BLaER1 treated with 17β-estradiol and CSF1 and Interleukin-3, amounts not matched to agents 10 nM and 100 nM (cell line): ENCODE results near the gene CISD2.
"Not testable (repeated sequence)": the region's sequence is repeated elsewhere in the genome, so short reads cannot be mapped to it uniquely, and the experiment has no call there.

ENCODE experiments used
- H3K27ac ChIP-seq, 11 experiments: shearing (Covaris generic); formaldehyde crosslinking; 2 replicates each; pipeline ENCODE4 v1.8.1; 2022
- H3K27me3 ChIP-seq, 11 experiments: shearing (Covaris generic); formaldehyde crosslinking; 2 replicates each; pipeline ENCODE4 v1.8.1; 2022
- H3K36me3 ChIP-seq, 11 experiments: shearing (Covaris generic); formaldehyde crosslinking; 2 replicates each; pipeline ENCODE4 v1.8.1; 2022
- H3K4me1 ChIP-seq, 10 experiments: shearing (Covaris generic); formaldehyde crosslinking; 2 replicates each; pipeline ENCODE4 v1.8.1; 2022
- H3K4me2 ChIP-seq, 11 experiments: shearing (Covaris generic); formaldehyde crosslinking; 2 replicates each; pipeline ENCODE4 v1.8.1; 2022
- H3K4me3 ChIP-seq, 10 experiments: shearing (Covaris generic); formaldehyde crosslinking; 2 replicates each; pipeline ENCODE4 v1.8.1; 2022
- H3K9ac ChIP-seq, 11 experiments: shearing (Covaris generic); formaldehyde crosslinking; 2 replicates each; pipeline ENCODE4 v1.8.1; 2022
- H3K9me3 ChIP-seq, 11 experiments: shearing (Covaris generic); formaldehyde crosslinking; replicated peaks in 1 of 11; 2 replicates each; pipeline ENCODE4 v1.8.1; 2022
- H4K20me1 ChIP-seq, 11 experiments: shearing (Covaris generic); formaldehyde crosslinking; 2 replicates each; pipeline ENCODE4 v1.8.1; 2022
- Cebpa-rat ChIP-seq, 11 experiments: shearing (Covaris generic); IDR thresholded peaks; 2 replicates each; pipeline ENCODE4 v1.8.1; 2022

The CISD2 gene

DNA sequence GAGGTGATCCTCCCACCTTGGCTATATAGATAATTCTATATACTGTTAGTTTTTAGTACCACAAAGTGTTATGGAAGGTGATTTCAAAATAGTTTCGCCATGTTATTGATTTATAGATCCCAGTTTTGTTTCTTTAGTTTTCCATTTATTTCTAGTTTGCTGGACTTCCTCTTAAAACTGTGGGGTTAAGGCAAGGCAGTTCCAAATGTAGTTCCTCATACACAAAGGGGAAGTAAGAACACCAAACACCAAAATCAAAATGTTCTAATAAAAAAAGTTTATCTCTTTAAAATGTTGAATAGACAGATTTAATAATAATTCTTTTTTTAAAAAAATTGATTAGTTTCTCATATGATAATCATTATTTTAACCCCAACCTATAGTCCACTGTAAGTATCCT, 6.8 kb upstream of the CISD2 start:
- Histone ChIP-seq H3K4me3 (peak overlapping the region in 1 of 10 experiments; percentile 13; a peak in 1 of 20 replicates), H4K20me1 (no peaks in the 10 kb centered on the region), H3K9ac (peak overlapping the region in 1 of 11 experiments; percentile 52; a peak in 1 of 22 replicates), H3K27me3 (no peaks in the 10 kb centered on the region), H3K4me1 (peaks cover 7 to 57% (median 10%) of the 10 kb centered on the region in 10 experiments; a peak in 16 of 20 replicates), H3K4me2 (peak overlapping the region in 5 of 11 experiments; percentile 24 to 86 (median 65); a peak in 9 of 22 replicates), H3K9me3 (peaks cover 25 to 63% (median 51%) of the 10 kb centered on the region in 11 experiments), H3K36me3 (peaks cover 7 to 50% (median 35%) of the 10 kb centered on the region in 11 experiments; a peak in 20 of 22 replicates), H3K27ac (peak overlapping the region in 3 of 11 experiments; percentile 34 to 53 (median 48); a peak in 3 of 22 replicates)
- TF ChIP-seq Cebpa-rat (IDR thresholded peaks at IDR 0.05), result no peak

DNA sequence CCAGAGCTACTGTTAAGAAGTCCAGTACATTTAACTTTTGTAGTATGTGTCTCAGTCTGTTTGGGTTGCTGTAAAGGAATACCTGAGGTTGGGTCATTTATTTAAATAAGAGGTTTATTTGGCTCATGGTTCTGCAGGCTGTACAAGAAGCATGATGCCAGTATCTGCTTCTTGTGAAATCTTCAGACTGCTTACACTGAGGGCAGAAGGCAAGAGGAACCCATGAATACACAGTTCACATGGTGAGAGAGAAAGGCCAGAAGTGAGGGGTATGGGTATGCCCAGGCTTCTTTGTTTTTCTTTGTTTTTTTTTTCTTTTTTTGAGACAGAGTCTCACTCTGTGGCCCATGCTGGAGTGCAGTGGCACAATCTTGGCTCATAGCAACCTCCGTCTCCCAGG, 6.0 kb upstream of the CISD2 start:
- peaks cover 14 to 64% (median 17%) of the 10 kb centered on the region in 10 experiments for H3K4me1 ChIP-seq
- H3K36me3 ChIP-seq, result peaks cover 7 to 50% (median 35%) of the 10 kb centered on the region in 11 experiments; a peak in 20 of 22 replicates
- H4K20me1 ChIP-seq, result no peaks in the 10 kb centered on the region
- peaks cover 25 to 59% (median 49%) of the 10 kb centered on the region in 11 experiments for H3K9me3 ChIP-seq
- peak overlapping the region in 3 of 11 experiments; percentile 53 to 86 (median 76); a peak in 5 of 22 replicates for H3K4me2 ChIP-seq
- no peak for TF ChIP-seq Cebpa-rat (IDR thresholded peaks at IDR 0.05)
- H3K9ac ChIP-seq, result no peak overlapping the region; a peak in 1 of 22 replicates
- H3K27me3 ChIP-seq, result no peaks in the 10 kb centered on the region
- peak overlapping the region in 3 of 11 experiments; percentile 30 to 46 (median 34); a peak in 6 of 22 replicates for H3K27ac ChIP-seq
- no peak overlapping the region; a peak in 1 of 20 replicates for H3K4me3 ChIP-seq

DNA sequence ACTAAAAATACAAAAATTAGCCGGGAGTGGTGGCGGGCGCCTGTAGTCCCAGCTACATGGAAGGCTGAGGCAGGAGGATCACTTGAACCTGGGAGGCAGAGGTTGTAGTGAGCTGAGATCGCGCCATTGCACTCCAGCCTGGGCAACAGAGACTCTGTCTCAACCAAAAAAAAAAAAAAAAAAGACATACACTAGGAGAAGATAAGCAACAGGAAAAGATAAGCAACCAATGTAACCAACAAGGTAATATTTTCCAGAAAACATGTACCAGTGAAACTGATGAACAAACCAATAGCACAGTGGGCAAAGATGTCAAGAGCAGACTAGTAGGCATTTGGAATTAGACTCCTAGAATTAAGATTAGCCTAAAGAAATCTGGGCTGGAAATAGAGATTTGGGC, 3.5 kb upstream of the CISD2 start:
- not testable (repeated sequence) for H4K20me1 ChIP-seq, H3K27me3 ChIP-seq, H3K9ac ChIP-seq, H3K27ac ChIP-seq, H3K4me3 ChIP-seq
- Histone ChIP-seq H3K4me1 (peaks cover 21 to 69% (median 29%) of the 10 kb centered on the region in 10 experiments), H3K36me3 (peaks cover 0 to 37% (median 24%) of the 10 kb centered on the region in 11 experiments; a peak in 18 of 22 replicates), H3K4me2 (peak overlapping the region in 2 of 11 experiments; percentile 85 to 91; a peak in 1 of 22 replicates), H3K9me3 (peaks cover 1 to 33% (median 24%) of the 10 kb centered on the region in 11 experiments; a peak in 21 of 22 replicates)

DNA sequence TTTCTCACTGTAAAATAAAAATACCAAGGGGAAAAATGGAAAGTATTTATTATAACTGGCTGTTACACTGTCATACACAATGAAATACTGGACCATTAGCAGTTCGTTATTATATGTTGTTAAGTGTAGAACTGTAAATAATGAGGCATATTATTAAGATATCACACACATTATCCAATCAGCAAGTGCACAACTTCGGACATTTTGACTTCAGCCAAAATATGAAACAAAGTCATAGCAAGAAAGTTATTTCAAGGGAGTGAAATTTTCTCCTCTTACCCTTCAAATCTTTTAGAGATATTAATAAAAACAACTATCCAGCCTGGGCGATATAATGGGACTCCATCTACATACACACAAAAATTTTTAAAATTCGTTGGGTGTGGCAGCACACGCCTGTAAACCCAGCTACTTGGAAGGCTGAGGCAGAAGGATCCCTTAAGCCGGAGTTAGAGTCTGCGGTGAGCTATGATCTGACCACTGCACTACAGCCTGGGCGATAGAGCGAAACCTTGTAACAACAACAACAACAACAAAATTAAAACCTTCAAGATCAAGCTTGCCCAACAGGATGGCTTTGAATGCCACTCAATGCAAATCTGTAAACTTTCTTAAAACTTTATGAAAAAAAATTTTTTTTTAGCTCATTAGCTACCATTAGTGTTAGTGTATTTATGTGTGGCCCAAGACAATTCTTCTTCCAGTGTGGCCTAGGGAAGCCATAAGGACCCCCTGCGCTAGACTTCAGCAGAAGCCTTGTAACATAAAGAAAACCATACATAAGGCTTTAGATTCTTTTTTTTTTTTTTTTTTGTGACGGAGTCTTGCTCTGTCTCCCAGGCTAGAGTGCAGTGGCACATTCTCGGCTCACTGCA, 1.3 kb upstream of the CISD2 start:
- Histone ChIP-seq H4K20me1 (peaks cover 0 to 4% (median 0%) of the 10 kb centered on the region in 11 experiments; a peak in 1 of 22 replicates), H3K27me3 (no peaks in the 10 kb centered on the region), H3K36me3 (peaks cover 0 to 28% (median 16%) of the 10 kb centered on the region in 11 experiments; a peak in 13 of 22 replicates), H3K9me3 (peaks cover 0 to 18% (median 10%) of the 10 kb centered on the region in 11 experiments; a peak in 11 of 22 replicates), H3K27ac (peak overlapping the region; percentile 77 to 95 (median 92)), H3K4me3 (peak overlapping the region; percentile 59 to 78 (median 72)), H3K4me1 (peaks cover 26 to 69% (median 40%) of the 10 kb centered on the region in 10 experiments), H3K9ac (peak overlapping the region; percentile 80 to 93 (median 90)), H3K4me2 (peak overlapping the region; percentile 78 to 91 (median 86))
- no peak for TF ChIP-seq Cebpa-rat (IDR thresholded peaks at IDR 0.05)

DNA sequence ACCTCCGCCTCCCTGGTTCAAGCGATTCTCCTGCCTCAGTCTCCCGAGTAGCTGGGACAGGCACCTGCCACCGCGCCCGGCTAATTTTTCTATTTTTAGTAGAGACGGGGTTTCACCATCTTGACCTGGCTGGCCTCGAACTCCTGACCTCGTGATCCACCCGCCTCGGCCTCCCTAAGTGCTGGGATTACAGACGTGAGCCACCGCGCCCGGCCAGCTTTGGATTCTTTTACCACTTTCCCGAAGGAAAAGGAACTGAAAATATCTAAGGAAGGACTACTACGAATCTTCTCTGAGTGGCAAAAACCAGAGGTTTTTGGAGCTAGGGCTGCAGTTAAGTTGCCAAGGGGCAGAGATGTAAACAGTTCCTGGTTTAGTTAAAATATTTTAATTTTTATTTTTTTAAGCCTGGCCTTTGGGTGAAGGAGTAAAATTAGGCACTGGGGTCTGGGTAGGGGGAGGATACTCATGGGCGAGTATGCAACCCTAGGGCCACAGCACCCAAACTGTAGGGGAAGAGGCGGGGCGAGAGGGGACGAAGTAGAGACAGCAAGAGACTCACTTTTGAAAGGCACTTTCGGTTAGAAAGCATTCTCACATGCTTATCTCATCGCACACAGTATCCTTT, 525 bp upstream of the CISD2 start:
- Histone ChIP-seq H3K9ac (peak overlapping the region; percentile 80 to 93 (median 90)), H3K27ac (peak overlapping the region; percentile 77 to 95 (median 92)), H3K4me2 (peak overlapping the region; percentile 78 to 91 (median 86)), H4K20me1 (peaks cover 0 to 10% (median 0%) of the 10 kb centered on the region in 11 experiments; a peak in 1 of 22 replicates), H3K36me3 (peaks cover 6 to 28% (median 20%) of the 10 kb centered on the region in 11 experiments), H3K4me1 (peaks cover 22 to 61% (median 40%) of the 10 kb centered on the region in 10 experiments), H3K9me3 (peaks cover 0 to 17% (median 9%) of the 10 kb centered on the region in 11 experiments; a peak in 17 of 22 replicates), H3K4me3 (peak overlapping the region; percentile 59 to 78 (median 72)), H3K27me3 (no peaks in the 10 kb centered on the region)
- TF ChIP-seq Cebpa-rat (IDR thresholded peaks at IDR 0.05), result no peak

DNA sequence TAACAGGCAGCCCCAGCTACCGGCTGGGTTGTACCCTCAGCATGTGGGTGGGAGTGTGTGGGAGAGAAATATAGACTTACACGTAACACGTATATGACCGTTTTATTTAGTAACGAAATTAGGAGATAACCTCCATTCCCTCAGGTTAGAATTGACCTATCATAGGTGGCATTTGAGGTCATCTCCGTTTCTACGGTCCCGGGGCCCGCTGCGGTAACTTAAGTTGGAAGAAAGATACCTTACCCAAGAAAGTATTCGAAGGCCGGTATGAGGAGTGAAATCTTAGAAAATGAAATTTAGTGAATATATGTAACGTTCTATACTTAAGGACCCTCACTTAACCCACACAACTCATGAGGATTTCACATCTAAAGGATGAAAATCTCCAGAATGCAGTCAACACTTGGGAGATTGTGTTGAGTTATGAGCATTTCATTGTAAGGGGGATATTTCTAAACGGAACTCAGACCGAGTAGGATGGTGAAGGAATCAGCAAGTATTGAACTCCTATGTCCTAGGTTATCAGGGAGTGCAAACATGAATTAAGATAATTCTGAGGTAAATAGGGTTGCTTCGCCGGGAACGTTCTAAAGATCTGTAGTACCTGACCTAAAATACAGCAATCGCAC, 891 bp downstream of the CISD2 start:
- Histone ChIP-seq H3K36me3 (peaks cover 18 to 34% (median 28%) of the 10 kb centered on the region in 11 experiments), H3K4me2 (peak overlapping the region; percentile 78 to 97 (median 86)), H4K20me1 (peaks cover 0 to 10% (median 0%) of the 10 kb centered on the region in 11 experiments; a peak in 1 of 22 replicates), H3K27me3 (no peaks in the 10 kb centered on the region), H3K9ac (peak overlapping the region; percentile 80 to 93 (median 90)), H3K27ac (peak overlapping the region; percentile 77 to 95 (median 92)), H3K4me1 (peaks cover 22 to 48% (median 40%) of the 10 kb centered on the region in 10 experiments), H3K4me3 (peak overlapping the region; percentile 59 to 78 (median 72)), H3K9me3 (peaks cover 7 to 27% (median 21%) of the 10 kb centered on the region in 11 experiments)
- no peak for TF ChIP-seq Cebpa-rat (IDR thresholded peaks at IDR 0.05)

DNA sequence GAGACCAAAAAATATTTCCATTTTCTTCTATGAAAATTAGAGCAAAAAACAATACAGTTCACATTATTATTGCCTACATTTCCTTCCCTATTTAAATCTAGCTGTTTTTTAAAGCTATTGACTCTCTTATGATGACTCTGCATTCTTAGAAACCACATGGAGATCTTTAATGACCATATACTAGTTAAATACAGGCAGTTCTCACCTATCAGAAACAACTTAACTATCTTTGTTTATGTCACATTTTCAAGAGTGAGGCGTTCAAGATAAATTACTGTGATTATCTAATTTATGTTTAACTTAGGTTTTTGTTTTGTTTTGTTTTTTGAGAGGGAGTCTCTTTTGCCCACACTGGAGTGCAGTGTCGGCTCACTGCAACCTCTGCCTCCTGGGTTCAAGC, 3.0 kb downstream of the CISD2 start:
- peak overlapping the region in 9 of 11 experiments; percentile 6 to 55 (median 38); a peak in 13 of 22 replicates for H3K27ac ChIP-seq
- H3K9me3 ChIP-seq, result peaks cover 28 to 42% (median 41%) of the 10 kb centered on the region in 11 experiments
- no peaks in the 10 kb centered on the region for H3K27me3 ChIP-seq
- H3K36me3 ChIP-seq, result peaks cover 39 to 51% (median 47%) of the 10 kb centered on the region in 11 experiments
- peak overlapping the region in 1 of 11 experiments; percentile 16; a peak in 2 of 22 replicates for H3K9ac ChIP-seq
- TF ChIP-seq Cebpa-rat (IDR thresholded peaks at IDR 0.05), result no peak
- no peak overlapping the region for H3K4me3 ChIP-seq
- H3K4me2 ChIP-seq, result peak overlapping the region in 7 of 11 experiments; percentile 1 to 97 (median 78); a peak in 14 of 22 replicates
- H4K20me1 ChIP-seq, result peaks cover 0 to 10% (median 0%) of the 10 kb centered on the region in 11 experiments; a peak in 1 of 22 replicates
- H3K4me1 ChIP-seq, result peaks cover 22 to 38% (median 34%) of the 10 kb centered on the region in 10 experiments

DNA sequence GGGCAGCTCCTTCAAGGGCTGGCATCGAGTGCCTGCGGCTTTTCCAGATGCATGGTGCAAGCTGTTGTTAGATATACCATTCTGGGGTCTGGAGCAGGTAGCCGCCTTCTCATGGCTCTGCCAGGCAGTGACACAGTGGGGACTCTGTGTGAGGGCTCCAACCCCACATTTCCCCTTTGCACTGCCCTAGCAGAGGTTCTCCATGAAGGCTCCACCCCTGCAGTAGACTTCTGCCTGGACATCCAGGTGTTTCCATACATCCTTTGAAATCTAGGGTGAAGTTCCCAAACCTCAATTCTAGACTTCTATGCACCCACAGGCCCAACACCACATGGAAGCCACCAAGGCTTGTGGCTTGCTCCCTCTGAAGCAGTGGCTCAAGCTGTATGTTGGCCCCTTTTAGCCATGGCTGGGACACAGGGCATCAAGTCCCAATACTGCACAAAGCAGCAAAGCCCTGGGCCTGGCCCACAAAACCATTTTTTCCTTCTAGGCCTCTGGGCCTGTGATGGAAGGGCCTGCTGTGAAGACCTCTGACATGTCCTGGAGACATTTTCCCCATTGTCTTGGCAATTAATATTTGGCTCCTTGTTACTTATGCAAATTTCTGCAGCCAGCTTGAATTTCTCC, 8.8 kb downstream of the CISD2 start:
- Histone ChIP-seq H4K20me1 (peaks cover 0 to 12% (median 0%) of the 10 kb centered on the region in 11 experiments; a peak in 3 of 22 replicates), H3K4me1 (peaks cover 0 to 16% (median 0%) of the 10 kb centered on the region in 10 experiments; a peak in 3 of 20 replicates), H3K36me3 (peaks cover 62 to 99% (median 82%) of the 10 kb centered on the region in 11 experiments), H3K4me3 (peak overlapping the region in 7 of 10 experiments; percentile 4 to 43 (median 25); a peak in 8 of 20 replicates), H3K9me3 (peaks cover 39 to 69% (median 64%) of the 10 kb centered on the region in 11 experiments)
- not testable (repeated sequence) for H3K9ac ChIP-seq, H3K27me3 ChIP-seq, H3K27ac ChIP-seq, H3K4me2 ChIP-seq

DNA sequence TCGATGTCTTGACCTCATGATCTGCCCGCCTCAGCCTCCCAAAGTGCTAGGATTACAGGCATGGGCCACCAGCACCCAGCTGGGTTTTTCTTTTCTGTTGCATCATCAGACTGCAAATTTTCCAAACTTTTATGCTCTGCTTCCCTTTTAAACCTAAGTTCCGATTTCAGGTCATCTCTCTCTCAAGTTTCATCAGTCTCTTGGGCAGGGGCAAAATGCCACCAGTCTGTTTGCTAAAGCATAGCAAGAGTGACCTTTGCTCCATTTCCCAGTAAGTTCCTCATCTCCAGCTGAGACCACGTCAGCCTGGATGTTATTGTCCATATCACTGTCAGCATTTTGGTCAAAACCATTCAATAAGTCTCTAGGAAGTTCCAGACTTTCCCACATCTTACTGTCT, 9.6 kb downstream of the CISD2 start:
- H3K9ac ChIP-seq, H3K27me3 ChIP-seq, H3K4me3 ChIP-seq, H3K27ac ChIP-seq: not testable (repeated sequence)
- peaks cover 0 to 16% (median 0%) of the 10 kb centered on the region in 10 experiments; a peak in 3 of 20 replicates for H3K4me1 ChIP-seq
- H4K20me1 ChIP-seq, result peaks cover 0 to 17% (median 3%) of the 10 kb centered on the region in 11 experiments; a peak in 6 of 22 replicates
- peaks cover 39 to 65% (median 57%) of the 10 kb centered on the region in 11 experiments for H3K9me3 ChIP-seq
- H3K4me2 ChIP-seq, result peak overlapping the region in 1 of 11 experiments; percentile 53; a peak in 2 of 22 replicates
- H3K36me3 ChIP-seq, result peaks cover 61 to 99% (median 82%) of the 10 kb centered on the region in 11 experiments
